Measurements from ENCODE around the gene WDR70. TPM values are rescaled to one million over a fixed set of nuclear protein-coding genes. Genes with fewer than 3 reads are reported as not detected.

The WDR70 gene
- polyA plus RNA-seq, 1 donor = 31.4 TPM

- no peak for DNase-seq
Measured at GRCh38 chr5:37725185-37725584, 346.1 kb downstream of the WDR70 start.

GRCh38 chr5:37727238-37727637 is 348.1 kb downstream of the WDR70 start:
- DNase-seq = no peak

- no peak for DNase-seq
Measured at GRCh38 chr5:37730896-37731455, 351.9 kb downstream of the WDR70 start.

GRCh38 chr5:37734114-37734513 is 355.0 kb downstream of the WDR70 start:
- no peak for DNase-seq

GRCh38 chr5:37735649-37736347 is 356.7 kb downstream of the WDR70 start:
- no peak for DNase-seq

- DNase-seq = no peak
Measured at GRCh38 chr5:37736397-37736796, 357.3 kb downstream of the WDR70 start.

- no peak for DNase-seq
Measured at GRCh38 chr5:37737326-37738056, 358.4 kb downstream of the WDR70 start.

GRCh38 chr5:37738057-37738691 is 359.1 kb downstream of the WDR70 start:
- no peak for DNase-seq

GRCh38 chr5:37738865-37739488 is 359.9 kb downstream of the WDR70 start:
- no peak for DNase-seq

- DNase-seq = no peak
Measured at GRCh38 chr5:37739817-37740261, 360.7 kb downstream of the WDR70 start.

- no peak for DNase-seq
Measured at GRCh38 chr5:37740331-37741066, 361.4 kb downstream of the WDR70 start.

- DNase-seq = no peak
Measured at GRCh38 chr5:37742111-37742510, 363.0 kb downstream of the WDR70 start.

GRCh38 chr5:37751227-37751626 is 372.1 kb downstream of the WDR70 start:
- no peak for DNase-seq

GRCh38 chr5:37754976-37755375 is 375.9 kb downstream of the WDR70 start:
- no peak for DNase-seq

- no peak for DNase-seq
Measured at GRCh38 chr5:37755581-37755980, 376.5 kb downstream of the WDR70 start.

GRCh38 chr5:37756248-37756647 is 377.1 kb downstream of the WDR70 start:
- no peak for DNase-seq

GRCh38 chr5:37757980-37758582 is 379.0 kb downstream of the WDR70 start:
- DNase-seq = no peak

- no peak for DNase-seq
Measured at GRCh38 chr5:37767251-37767650, 388.1 kb downstream of the WDR70 start.

GRCh38 chr5:37767961-37768360 is 388.8 kb downstream of the WDR70 start:
- no peak for DNase-seq

GRCh38 chr5:37768371-37768770 is 389.3 kb downstream of the WDR70 start:
- DNase-seq = no peak

- no peak for DNase-seq
Measured at GRCh38 chr5:37769108-37769507, 390.0 kb downstream of the WDR70 start.

- no peak for DNase-seq
Measured at GRCh38 chr5:37769840-37770239, 390.7 kb downstream of the WDR70 start.

Data from hindlimb muscle (tissue), 1 donor.